ENCODE results near the gene BAZ2B. TPM values are rescaled to one million over a fixed set of nuclear protein-coding genes. Genes with fewer than 3 reads are reported as not detected.

BAZ2B gene
- total RNA-seq, 2 experiments from 2014 or later, result 8.1 to 8.4 TPM

GRCh38 chr2:159497847-159498246, 118.5 kb downstream of the BAZ2B start:
- CTCF ChIA-PET, result no interaction called here
- peak; percentile 49 for ATAC-seq
- H3K4me3 Mint-ChIP-seq, result no peak overlapping the region

GRCh38 chr2:159497256-159497655, 119.1 kb downstream of the BAZ2B start:
- ATAC-seq, result peak; percentile 58
- H3K27me3 Mint-ChIP-seq, result no peaks in the 10 kb centered on the region
- H3K36me3 Mint-ChIP-seq (ENCODE audit: low read depth), result peaks cover 9% of the 10 kb centered on the region
- intact Hi-C loops (cut with DNase I, micrococcal nuclease), result no loop called here
- DNase-seq, result no peak
- CTCF ChIA-PET, result no interaction called here
- H3K27ac Mint-ChIP-seq, result peak overlapping the region; percentile 35
- peaks cover 11% of the 10 kb centered on the region for H3K4me1 Mint-ChIP-seq
- no peak overlapping the region for H3K4me3 Mint-ChIP-seq
- peaks cover 10% of the 10 kb centered on the region for H3K9me3 Mint-ChIP-seq (ENCODE audit: low read depth)
- POLR2A ChIA-PET, result interaction anchor here (0.9 kb wide), 1 partner anchor 70 kb away, joined by 3 read pairs; no protein-coding TSS in a partner anchor

More at GRCh38 chr2:159497847-159498246, 118.5 kb downstream of the BAZ2B start:
- peaks cover 9% of the 10 kb centered on the region for H3K36me3 Mint-ChIP-seq (ENCODE audit: low read depth)
- intact Hi-C loops (cut with DNase I, micrococcal nuclease), result no loop called here
- H3K27me3 Mint-ChIP-seq, result no peaks in the 10 kb centered on the region
- POLR2A ChIA-PET, result interaction anchor here (0.9 kb wide), 1 partner anchor 70 kb away, joined by 3 read pairs; no protein-coding TSS in a partner anchor
- DNase-seq, result no peak
- H3K4me1 Mint-ChIP-seq, result peaks cover 11% of the 10 kb centered on the region
- peaks cover 10% of the 10 kb centered on the region for H3K9me3 Mint-ChIP-seq (ENCODE audit: low read depth)
- H3K27ac Mint-ChIP-seq, result no peak overlapping the region

GRCh38 chr2:159489476-159489875, 126.9 kb downstream of the BAZ2B start:
- ChIA-PET CTCF (no interaction called here), POLR2A (no interaction called here)
- ATAC-seq, result no peak
- no peaks in the 10 kb centered on the region for H3K9me3 Mint-ChIP-seq (ENCODE audit: low read depth)
- peaks cover 3% of the 10 kb centered on the region for H3K36me3 Mint-ChIP-seq (ENCODE audit: low read depth)
- no peak for DNase-seq
- no peaks in the 10 kb centered on the region for H3K27me3 Mint-ChIP-seq
- intact Hi-C loops (cut with DNase I, micrococcal nuclease), result no loop called here
- no peak overlapping the region for H3K4me3 Mint-ChIP-seq
- H3K4me1 Mint-ChIP-seq, result no peaks in the 10 kb centered on the region
- H3K27ac Mint-ChIP-seq, result no peak overlapping the region

- CTCF ChIA-PET, result no interaction called here
- no peaks in the 10 kb centered on the region for H3K9me3 Mint-ChIP-seq (ENCODE audit: low read depth)
- no peaks in the 10 kb centered on the region for H3K27me3 Mint-ChIP-seq
- H3K36me3 Mint-ChIP-seq (ENCODE audit: low read depth), result peaks cover 3% of the 10 kb centered on the region
- no peak overlapping the region for H3K4me3 Mint-ChIP-seq
- DNase-seq, result no peak
- H3K4me1 Mint-ChIP-seq, result no peaks in the 10 kb centered on the region
- POLR2A ChIA-PET, result no interaction called here
- H3K27ac Mint-ChIP-seq, result no peak overlapping the region
- no peak for ATAC-seq
- intact Hi-C loops (cut with DNase I, micrococcal nuclease), result no loop called here
Measured at GRCh38 chr2:159484532-159484931, 131.8 kb downstream of the BAZ2B start.

GRCh38 chr2:159476329-159476728, 140.0 kb downstream of the BAZ2B start:
- no peak overlapping the region for H3K27ac Mint-ChIP-seq
- no peak for ATAC-seq
- POLR2A ChIA-PET, result no interaction called here

GRCh38 chr2:159475793-159476192, 140.6 kb downstream of the BAZ2B start:
- ChIA-PET POLR2A (no interaction called here), CTCF (no interaction called here)
- Mint-ChIP-seq H3K4me3 (no peak overlapping the region), H3K4me1 (no peaks in the 10 kb centered on the region), H3K27ac (no peak overlapping the region), H3K36me3 (ENCODE audit: low read depth) (peaks cover 19% of the 10 kb centered on the region), H3K27me3 (no peaks in the 10 kb centered on the region), H3K9me3 (ENCODE audit: low read depth) (peaks cover 8% of the 10 kb centered on the region)
- intact Hi-C loops (cut with DNase I, micrococcal nuclease), result no loop called here
- ATAC-seq (no peak), DNase-seq (no peak)

More at GRCh38 chr2:159476329-159476728, 140.0 kb downstream of the BAZ2B start:
- Mint-ChIP-seq H3K27me3 (no peaks in the 10 kb centered on the region), H3K36me3 (ENCODE audit: low read depth) (peaks cover 19% of the 10 kb centered on the region), H3K4me1 (no peaks in the 10 kb centered on the region), H3K4me3 (no peak overlapping the region), H3K9me3 (ENCODE audit: low read depth) (peaks cover 8% of the 10 kb centered on the region)
- intact Hi-C loops (cut with DNase I, micrococcal nuclease), result no loop called here
- DNase-seq, result no peak
- CTCF ChIA-PET, result no interaction called here

- no peak overlapping the region for H3K27ac Mint-ChIP-seq
- DNase-seq (no peak), ATAC-seq (no peak)
- intact Hi-C loops (cut with DNase I, micrococcal nuclease), result no loop called here
- POLR2A ChIA-PET, result no interaction called here
- CTCF ChIA-PET, result interaction anchor here (0.9 kb wide), 1 partner anchor 16 kb away, joined by 3 read pairs; no protein-coding TSS in a partner anchor
- no peaks in the 10 kb centered on the region for H3K4me1 Mint-ChIP-seq
- peaks cover 20% of the 10 kb centered on the region for H3K36me3 Mint-ChIP-seq (ENCODE audit: low read depth)
- no peaks in the 10 kb centered on the region for H3K27me3 Mint-ChIP-seq
- H3K9me3 Mint-ChIP-seq (ENCODE audit: low read depth), result peaks cover 10% of the 10 kb centered on the region
- no peak overlapping the region for H3K4me3 Mint-ChIP-seq
Measured at GRCh38 chr2:159471340-159471739, 145.0 kb downstream of the BAZ2B start.

GRCh38 chr2:159468257-159468656, 148.1 kb downstream of the BAZ2B start:
- H3K27me3 Mint-ChIP-seq, result no peaks in the 10 kb centered on the region
- H3K4me3 Mint-ChIP-seq, result no peak overlapping the region
- peaks cover 9% of the 10 kb centered on the region for H3K36me3 Mint-ChIP-seq (ENCODE audit: low read depth)
- H3K9me3 Mint-ChIP-seq (ENCODE audit: low read depth), result peaks cover 1% of the 10 kb centered on the region
- intact Hi-C loops (cut with DNase I, micrococcal nuclease), result no loop called here
- H3K4me1 Mint-ChIP-seq, result no peaks in the 10 kb centered on the region
- H3K27ac Mint-ChIP-seq, result no peak overlapping the region
- CTCF ChIA-PET, result interaction anchor here (0.6 kb wide), 1 partner anchor 1138 kb away, joined by 6 read pairs; no protein-coding TSS in a partner anchor
- DNase-seq, result no peak
- ATAC-seq, result no peak
- POLR2A ChIA-PET, result no interaction called here

- CTCF ChIA-PET, result interaction anchor here (0.6 kb wide), 1 partner anchor 212 kb away, joined by 3 read pairs; no protein-coding TSS in a partner anchor
- Mint-ChIP-seq H3K27ac (no peak overlapping the region), H3K4me1 (no peaks in the 10 kb centered on the region), H3K9me3 (ENCODE audit: low read depth) (no peaks in the 10 kb centered on the region), H3K27me3 (no peaks in the 10 kb centered on the region), H3K36me3 (ENCODE audit: low read depth) (peaks cover 7% of the 10 kb centered on the region), H3K4me3 (no peak overlapping the region)
- ATAC-seq, result no peak
- intact Hi-C loops (cut with DNase I, micrococcal nuclease), result no loop called here
- POLR2A ChIA-PET, result no interaction called here
- no peak for DNase-seq
Measured at GRCh38 chr2:159462961-159463360, 153.4 kb downstream of the BAZ2B start.

- ChIA-PET CTCF (no interaction called here), POLR2A (no interaction called here)
- Mint-ChIP-seq H3K4me3 (no peak overlapping the region), H3K36me3 (ENCODE audit: low read depth) (peaks cover 2% of the 10 kb centered on the region), H3K9me3 (ENCODE audit: low read depth) (no peaks in the 10 kb centered on the region), H3K27ac (no peak overlapping the region), H3K27me3 (no peaks in the 10 kb centered on the region), H3K4me1 (peaks cover 6% of the 10 kb centered on the region)
- DNase-seq (no peak), ATAC-seq (no peak)
- intact Hi-C loops (cut with DNase I, micrococcal nuclease), result no loop called here
Measured at GRCh38 chr2:159462201-159462785, 154.1 kb downstream of the BAZ2B start.

GRCh38 chr2:159461076-159461475, 155.3 kb downstream of the BAZ2B start:
- no peaks in the 10 kb centered on the region for H3K9me3 Mint-ChIP-seq (ENCODE audit: low read depth)
- peaks cover 14% of the 10 kb centered on the region for H3K4me1 Mint-ChIP-seq
- no peak overlapping the region for H3K4me3 Mint-ChIP-seq
- POLR2A ChIA-PET, result no interaction called here
- H3K27me3 Mint-ChIP-seq, result no peaks in the 10 kb centered on the region
- ATAC-seq (no peak), DNase-seq (no peak)
- peaks cover 2% of the 10 kb centered on the region for H3K36me3 Mint-ChIP-seq (ENCODE audit: low read depth)
- CTCF ChIA-PET, result no interaction called here
- H3K27ac Mint-ChIP-seq, result no peak overlapping the region
- intact Hi-C loops (cut with DNase I, micrococcal nuclease), result no loop called here

GRCh38 chr2:159460227-159460626, 156.1 kb downstream of the BAZ2B start:
- no peaks in the 10 kb centered on the region for H3K27me3 Mint-ChIP-seq
- peaks cover 2% of the 10 kb centered on the region for H3K36me3 Mint-ChIP-seq (ENCODE audit: low read depth)
- DNase-seq (no peak), ATAC-seq (no peak)
- H3K4me3 Mint-ChIP-seq, result no peak overlapping the region
- no peak overlapping the region for H3K27ac Mint-ChIP-seq
- H3K9me3 Mint-ChIP-seq (ENCODE audit: low read depth), result no peaks in the 10 kb centered on the region
- H3K4me1 Mint-ChIP-seq, result peaks cover 17% of the 10 kb centered on the region
- ChIA-PET CTCF (no interaction called here), POLR2A (no interaction called here)
- intact Hi-C loops (cut with DNase I, micrococcal nuclease), result no loop called here

Measured in activated CD4-positive, alpha-beta T cell treated with anti-CD3 and anti-CD28 coated beads for 36 hours (primary cell).